CD14-positive monocyte (primary cell): ENCODE measurements around the gene DNAH11. TPM values are rescaled to one million over a fixed set of nuclear protein-coding genes. Genes with fewer than 3 reads are reported as not detected.
A peak's percentile ranks its signal among the peaks of the same experiment; 100 is the strongest.

Experiments used
- DNase-seq, 3 donors: peaks; one replicate each; pipeline ENCODE4 v3.0.0-alpha.2; 2011 to 2022
- H2AFZ ChIP-seq: 2 replicates; pipeline ENCODE4 v1.6.0; 2012; ENCODE audit warnings: mild to moderate bottlenecking, low read depth, low read length, inconsistent platforms; ENCODE audit not compliant: insufficient read depth, poor library complexity, severe bottlenecking
- H3K27ac ChIP-seq, 2 donors: 1 replicate in 1 of 2; 2 replicates in 1 of 2; pipeline ENCODE4 v1.5.1; 2012 to 2013; ENCODE audit warnings: low read length in 2 of 2, control low read depth in 1 of 2, inconsistent platforms in 1 of 2, low read depth in 1 of 2, mild to moderate bottlenecking in 1 of 2
- H3K27me3 ChIP-seq, 2 donors: one replicate each; pipeline versions ENCODE4 v1.6.0 to v1.6.1; 2011 to 2013; ENCODE audit warnings: low read length in 2 of 2; ENCODE audit not compliant: control insufficient read depth in 2 of 2, insufficient read depth in 2 of 2
- H3K36me3 ChIP-seq, 2 donors: replicated peaks in 1 of 2; 1 replicate in 1 of 2; 2 replicates in 1 of 2; pipeline versions ENCODE4 v1.5.1 to v1.6.1; 2012 to 2013; ENCODE audit warnings: low read length in 2 of 2, control low read depth in 1 of 2, inconsistent platforms in 1 of 2, mild to moderate bottlenecking in 1 of 2; ENCODE audit not compliant: insufficient read depth in 2 of 2, control insufficient read depth in 1 of 2
- H3K4me1 ChIP-seq, 2 donors: 1 replicate in 1 of 2; 2 replicates in 1 of 2; pipeline versions ENCODE4 v1.5.1 to v1.6.1; 2012 to 2013; ENCODE audit warnings: low read length in 2 of 2, control low read depth in 1 of 2, inconsistent platforms in 1 of 2, mild to moderate bottlenecking in 1 of 2, moderate library complexity in 1 of 2; ENCODE audit not compliant: insufficient read depth in 2 of 2, control insufficient read depth in 1 of 2
- H3K4me2 ChIP-seq: replicated peaks from 2 replicates; pipeline ENCODE3; 2012; ENCODE audit warnings: low read length, moderate library complexity, mild to moderate bottlenecking; ENCODE audit not compliant: poor library complexity, severe bottlenecking; ENCODE audit errors: extremely low read depth
- H3K4me3 ChIP-seq, 3 experiments: fragments of 200-600 bp in 1 of 3; sonication (generic) in 1 of 3; replicated peaks in 1 of 3; 1 replicate in 2 of 3; 2 replicates in 1 of 3; pipeline ENCODE4 v1.5.1; 2011 to 2013; ENCODE audit warnings: low read length in 3 of 3, mild to moderate bottlenecking in 3 of 3, control low read depth in 2 of 3, low read depth in 2 of 3, inconsistent platforms in 1 of 3, moderate library complexity in 1 of 3
- H3K79me2 ChIP-seq: 2 replicates; pipeline ENCODE4 v1.6.0; 2012; ENCODE audit warnings: mild to moderate bottlenecking, control low read depth, inconsistent platforms, low read length, moderate library complexity; ENCODE audit not compliant: insufficient read depth
- H3K9ac ChIP-seq: 2 replicates; pipeline ENCODE4 v1.6.0; 2017; ENCODE audit warnings: low read length, mild to moderate bottlenecking; ENCODE audit not compliant: insufficient read depth, poor library complexity, severe bottlenecking
- H3K9me3 ChIP-seq, 2 donors: replicated peaks in 1 of 2; 1 replicate in 1 of 2; 2 replicates in 1 of 2; pipeline versions ENCODE4 v1.5.1 to v1.6.1; 2012 to 2013; ENCODE audit warnings: low read length in 2 of 2, control low read depth in 1 of 2; ENCODE audit not compliant: control insufficient read depth in 1 of 2, insufficient read depth in 1 of 2
- H4K20me1 ChIP-seq: 2 replicates; pipeline ENCODE4 v1.6.0; 2012; ENCODE audit warnings: mild to moderate bottlenecking, low read length, control low read depth, moderate library complexity; ENCODE audit not compliant: insufficient read depth
- H3K27ac Mint-ChIP-seq, 7 donors: one replicate each; pipeline ENCODE4 v1.8.0; 2020; ENCODE audit warnings: mild to moderate bottlenecking in 7 of 7, mixed read lengths in 7 of 7, moderate library complexity in 6 of 7, inconsistent platforms in 2 of 7
- H3K27me3 Mint-ChIP-seq, 3 donors: one replicate each; pipeline ENCODE4 v1.8.0; 2021 to 2022; ENCODE audit warnings: low read depth in 3 of 3, mild to moderate bottlenecking in 3 of 3, mixed read lengths in 3 of 3, moderate library complexity in 3 of 3, inconsistent platforms in 1 of 3
- H3K36me3 Mint-ChIP-seq, 2 donors: one replicate each; pipeline ENCODE4 v1.8.0; 2020; ENCODE audit warnings: mixed read lengths in 2 of 2, inconsistent platforms in 1 of 2, mild to moderate bottlenecking in 1 of 2
- H3K4me1 Mint-ChIP-seq: one replicate; pipeline ENCODE4 v1.8.0; 2020; ENCODE audit warnings: mild to moderate bottlenecking, mixed read lengths
- H3K4me3 Mint-ChIP-seq, 2 donors: one replicate each; pipeline ENCODE4 v1.8.0; 2020; ENCODE audit warnings: mild to moderate bottlenecking in 2 of 2, mixed read lengths in 2 of 2, moderate library complexity in 1 of 2
- H3K9me3 Mint-ChIP-seq, 7 donors: one replicate each; pipeline ENCODE4 v1.8.0; 2020 to 2022; ENCODE audit warnings: mixed read lengths in 7 of 7, mild to moderate bottlenecking in 6 of 7, moderate library complexity in 6 of 7, inconsistent platforms in 2 of 7
- WGBS: methylation state at CpG from one replicate; pipeline ENCODE4 v1.1.5; 2013; ENCODE audit warnings: missing lambda C conversion rate; ENCODE audit not compliant: insufficient coverage; 5-methylcytosine and 5-hydroxymethylcytosine counted together
- intact Hi-C, 2 donors: fragments of 100-400 bp; cut with micrococcal nuclease; formaldehyde crosslinking; loops; one replicate each; pipeline versions ENCODE4 v1.15.0 to v1.15.1; 2023
- polyA plus RNA-seq, 3 donors: library from polyadenylated mRNA; depleted of rRNA in 1 of 3; unstranded in 2 of 3; stranded (reverse) in 1 of 3; fragments of 300-500 nt in 2 of 3; fragments of >200 nt in 1 of 3; fragmentation: Illumina TruSeq in 2 of 3; gene quantifications; 1 replicate in 2 of 3; 2 replicates in 1 of 3; pipeline ENCODE4 v1.2.3, GENCODE V29; 2012 to 2021
- TF ChIP-seq, protein P1 (sequence below): fragments of 200-600 bp; IDR thresholded peaks from one replicate; pipeline ENCODE4 v1.8.0; 2022; ENCODE audit warnings: antibody characterized with exemption, mild to moderate bottlenecking

The DNAH11 gene
- polyA plus RNA-seq, 3 donors = not detected

DNA sequence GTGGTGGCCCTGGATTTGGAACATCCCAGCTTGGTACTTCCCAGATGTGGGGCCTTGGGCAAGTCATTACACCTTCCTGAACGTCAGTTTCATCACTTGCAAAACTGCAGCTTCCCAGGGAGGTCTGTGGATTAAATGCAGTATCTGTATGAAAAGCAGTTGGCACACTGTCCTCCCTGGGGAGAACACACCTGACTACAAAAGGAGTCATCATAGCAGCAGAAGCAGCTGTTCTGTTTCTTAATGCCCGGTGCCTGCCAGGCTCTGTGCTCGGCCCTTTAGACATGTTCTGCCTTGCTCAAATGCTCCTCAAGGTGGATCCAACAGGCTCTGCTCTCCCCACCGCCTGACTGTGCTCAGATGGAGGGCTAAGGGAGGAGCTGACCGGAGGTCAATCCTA lies 371.8 kb downstream of the DNAH11 start:
- H3K36me3 Mint-ChIP-seq = peaks cover 20 to 30% of the 10 kb centered on the region in 2 donors
- no peak overlapping the region for H3K27ac ChIP-seq
- no peaks in the 10 kb centered on the region for H3K9me3 ChIP-seq
- 100% methylated on average over 4 of the region's 5 CpGs for WGBS
- H3K4me1 Mint-ChIP-seq = peaks cover 8% of the 10 kb centered on the region
- peaks cover 0 to 1% of the 10 kb centered on the region in 2 donors for H3K4me1 ChIP-seq
- no peak overlapping the region for H3K4me3 ChIP-seq
- no peak overlapping the region for H3K4me2 ChIP-seq
- H3K79me2 ChIP-seq = peaks cover 12% of the 10 kb centered on the region
- TF ChIP-seq, protein P1, sequence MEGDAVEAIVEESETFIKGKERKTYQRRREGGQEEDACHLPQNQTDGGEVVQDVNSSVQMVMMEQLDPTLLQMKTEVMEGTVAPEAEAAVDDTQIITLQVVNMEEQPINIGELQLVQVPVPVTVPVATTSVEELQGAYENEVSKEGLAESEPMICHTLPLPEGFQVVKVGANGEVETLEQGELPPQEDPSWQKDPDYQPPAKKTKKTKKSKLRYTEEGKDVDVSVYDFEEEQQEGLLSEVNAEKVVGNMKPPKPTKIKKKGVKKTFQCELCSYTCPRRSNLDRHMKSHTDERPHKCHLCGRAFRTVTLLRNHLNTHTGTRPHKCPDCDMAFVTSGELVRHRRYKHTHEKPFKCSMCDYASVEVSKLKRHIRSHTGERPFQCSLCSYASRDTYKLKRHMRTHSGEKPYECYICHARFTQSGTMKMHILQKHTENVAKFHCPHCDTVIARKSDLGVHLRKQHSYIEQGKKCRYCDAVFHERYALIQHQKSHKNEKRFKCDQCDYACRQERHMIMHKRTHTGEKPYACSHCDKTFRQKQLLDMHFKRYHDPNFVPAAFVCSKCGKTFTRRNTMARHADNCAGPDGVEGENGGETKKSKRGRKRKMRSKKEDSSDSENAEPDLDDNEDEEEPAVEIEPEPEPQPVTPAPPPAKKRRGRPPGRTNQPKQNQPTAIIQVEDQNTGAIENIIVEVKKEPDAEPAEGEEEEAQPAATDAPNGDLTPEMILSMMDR = no peak
- intact Hi-C loops = no loop called here
- H3K27me3 ChIP-seq = no peaks in the 10 kb centered on the region
- H3K36me3 ChIP-seq = peaks cover 0 to 48% of the 10 kb centered on the region in 2 donors
- no peak overlapping the region for H2AFZ ChIP-seq
- no peak overlapping the region for H3K4me3 Mint-ChIP-seq
- no peaks in the 10 kb centered on the region for H3K9me3 Mint-ChIP-seq
- no peaks in the 10 kb centered on the region for H3K27me3 Mint-ChIP-seq
- no peak for DNase-seq
- peak overlapping the region in 1 of 7 donors; percentile 4 for H3K27ac Mint-ChIP-seq
- H4K20me1 ChIP-seq = no peaks in the 10 kb centered on the region
- no peak overlapping the region for H3K9ac ChIP-seq

GRCh38 chr7:21915140-21915539 lies 372.3 kb downstream of the DNAH11 start:
- Histone ChIP-seq H4K20me1 (no peaks in the 10 kb centered on the region), H3K4me2 (no peak overlapping the region), H2AFZ (no peak overlapping the region), H3K9me3 (no peaks in the 10 kb centered on the region), H3K9ac (no peak overlapping the region), H3K27ac (no peak overlapping the region), H3K4me3 (no peak overlapping the region), H3K79me2 (peaks cover 12% of the 10 kb centered on the region), H3K27me3 (no peaks in the 10 kb centered on the region), H3K4me1 (peaks cover 0 to 4% of the 10 kb centered on the region in 2 donors), H3K36me3 (peaks cover 0 to 43% of the 10 kb centered on the region in 2 donors)
- peaks cover 11% of the 10 kb centered on the region for H3K4me1 Mint-ChIP-seq
- peaks cover 20 to 28% of the 10 kb centered on the region in 2 donors for H3K36me3 Mint-ChIP-seq
- TF ChIP-seq, protein P1 = no peak
- peak overlapping the region in 1 of 2 donors; percentile 24 for H3K4me3 Mint-ChIP-seq
- no peak for DNase-seq
- H3K9me3 Mint-ChIP-seq = no peaks in the 10 kb centered on the region
- intact Hi-C loops = no loop called here
- no peaks in the 10 kb centered on the region for H3K27me3 Mint-ChIP-seq
- H3K27ac Mint-ChIP-seq = peak overlapping the region in 4 of 7 donors; percentile 4 to 60 (median 48)
- WGBS = 94% methylated on average over 3 of the region's 3 CpGs
